Measurements from ENCODE around the gene LPAR6.

- TF ChIP-seq EZH2 (IDR thresholded peaks at IDR 0.05; ENCODE audit: insufficient read depth, low read length): no peak
- TF ChIP-seq CTCF (IDR thresholded peaks at IDR 0.05; ENCODE audit: insufficient read depth, low read depth, low read length): no peak
Measured at GRCh38 chr13:48400850-48401291, 12.0 kb downstream of the LPAR6 start.
